ENCODE data around the gene HK3. TPM values are rescaled to one million over a fixed set of nuclear protein-coding genes. Genes with fewer than 3 reads are reported as not detected.

HK3 gene
- total and polyA plus RNA-seq, 7 experiments from 2014 or later = 0.27 to 118 (median 2.0) TPM; not detected in 1

DNA sequence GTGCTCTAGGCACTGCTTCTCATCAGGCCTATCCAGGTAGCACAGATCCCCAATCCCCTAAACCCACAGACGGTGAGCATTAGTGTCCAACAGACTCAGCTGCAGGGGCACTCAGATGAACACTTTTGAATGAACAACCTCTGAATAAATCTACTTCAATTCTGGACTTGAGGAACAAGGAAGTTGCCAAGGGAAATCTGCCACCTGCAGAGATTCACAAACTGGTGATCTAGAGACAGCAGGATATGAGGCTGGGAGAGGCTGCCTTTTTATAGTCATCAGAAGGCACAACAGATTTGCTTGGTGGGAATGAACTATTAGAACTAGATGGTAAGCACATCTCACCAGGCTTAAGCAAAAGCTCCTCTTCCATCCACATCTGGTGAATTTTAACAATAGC lies 7.0 kb upstream of the HK3 start:
- no peak overlapping the region for H3K27ac ChIP-seq (ENCODE audit: low read depth, low read length)
- Mint-ChIP-seq H3K27me3 (no peaks in the 10 kb centered on the region), H3K27ac (no peak overlapping the region), H3K4me3 (no peak overlapping the region), H3K9me3 (no peaks in the 10 kb centered on the region), H3K4me1 (peaks cover 0 to 12% (median 0%) of the 10 kb centered on the region in 7 donors), H3K36me3 (peaks cover 18 to 54% (median 32%) of the 10 kb centered on the region in 5 donors)
- H3K9me3 ChIP-seq (ENCODE audit: control insufficient read depth in 2 of 3, low read length in 3 of 3) = no peaks in the 10 kb centered on the region
- intact Hi-C loops (cut with micrococcal nuclease) = no loop called here
- H3K36me3 ChIP-seq (ENCODE audit: control insufficient read depth in 2 of 3, insufficient read depth in 3 of 3, low read length in 3 of 3) = peaks cover 13 to 77% (median 15%) of the 10 kb centered on the region in 3 experiments
- H3K27me3 ChIP-seq (ENCODE audit: control insufficient read depth in 2 of 2, insufficient read depth in 2 of 2, low read length in 2 of 2) = no peaks in the 10 kb centered on the region
- DNase-seq (no peak), ATAC-seq (no peak)
- ChIA-PET POLR2A (no interaction called here), CTCF (no interaction called here)
- H3K4me3 ChIP-seq (ENCODE audit: low read length) = no peak overlapping the region
- no peaks in the 10 kb centered on the region for H3K4me1 ChIP-seq (ENCODE audit: control insufficient read depth in 2 of 2, insufficient read depth in 2 of 2, low read length in 2 of 2)

DNA sequence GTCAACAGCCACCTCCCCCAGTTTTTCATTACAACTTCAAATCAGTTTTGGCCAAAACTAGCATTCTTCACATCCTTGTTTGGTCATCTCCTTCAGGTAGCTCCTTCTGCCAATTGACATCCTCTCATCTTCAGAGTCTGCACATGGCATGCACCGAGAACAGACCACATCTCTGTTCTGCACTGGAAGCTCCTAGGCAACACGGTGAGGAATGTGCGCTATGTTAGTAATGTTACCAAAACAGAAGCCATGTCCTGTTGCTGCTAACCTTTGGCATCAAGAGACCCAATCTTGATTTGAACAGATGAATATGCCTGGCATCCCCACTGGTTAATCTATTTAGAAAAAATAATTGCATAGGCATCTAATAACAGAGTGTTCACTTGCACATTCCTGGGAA lies 5.1 kb upstream of the HK3 start:
- Histone ChIP-seq H3K36me3 (ENCODE audit: control insufficient read depth in 2 of 3, insufficient read depth in 3 of 3, low read length in 3 of 3) (peaks cover 13 to 64% (median 15%) of the 10 kb centered on the region in 3 experiments), H3K4me1 (ENCODE audit: control insufficient read depth in 2 of 2, insufficient read depth in 2 of 2, low read length in 2 of 2) (no peaks in the 10 kb centered on the region), H3K9me3 (ENCODE audit: control insufficient read depth in 2 of 3, low read length in 3 of 3) (no peaks in the 10 kb centered on the region), H3K27ac (ENCODE audit: low read depth, low read length) (no peak overlapping the region), H3K4me3 (ENCODE audit: low read length) (no peak overlapping the region), H3K27me3 (ENCODE audit: control insufficient read depth in 2 of 2, insufficient read depth in 2 of 2, low read length in 2 of 2) (no peaks in the 10 kb centered on the region)
- H3K4me3 Mint-ChIP-seq = no peak overlapping the region
- peak overlapping the region in 2 of 9 donors; percentile 14 to 44 for H3K27ac Mint-ChIP-seq
- ChIA-PET CTCF (no interaction called here), POLR2A (no interaction called here)
- H3K36me3 Mint-ChIP-seq = peaks cover 18 to 47% (median 34%) of the 10 kb centered on the region in 5 donors
- ATAC-seq = no peak
- H3K27me3 Mint-ChIP-seq = no peaks in the 10 kb centered on the region
- intact Hi-C loops (cut with micrococcal nuclease) = no loop called here
- peaks cover 5 to 18% (median 8%) of the 10 kb centered on the region in 7 donors for H3K4me1 Mint-ChIP-seq
- DNase-seq = no peak
- no peaks in the 10 kb centered on the region for H3K9me3 Mint-ChIP-seq

- DNase-seq (no peak), ATAC-seq (no peak)
- Mint-ChIP-seq H3K27ac (peak overlapping the region in 4 of 9 donors; percentile 18 to 63 (median 40)), H3K9me3 (no peaks in the 10 kb centered on the region), H3K27me3 (peaks cover 0 to under 1% (median 0%) of the 10 kb centered on the region in 5 donors), H3K4me3 (no peak overlapping the region), H3K36me3 (peaks cover 11 to 40% (median 31%) of the 10 kb centered on the region in 5 donors), H3K4me1 (peaks cover 8 to 21% (median 13%) of the 10 kb centered on the region in 7 donors)
- no peaks in the 10 kb centered on the region for H3K27me3 ChIP-seq (ENCODE audit: control insufficient read depth in 2 of 2, insufficient read depth in 2 of 2, low read length in 2 of 2)
- H3K9me3 ChIP-seq (ENCODE audit: control insufficient read depth in 2 of 3, low read length in 3 of 3) = no peaks in the 10 kb centered on the region
- intact Hi-C loops (cut with micrococcal nuclease) = no loop called here
- H3K27ac ChIP-seq (ENCODE audit: low read depth, low read length) = no peak overlapping the region
- H3K4me1 ChIP-seq (ENCODE audit: control insufficient read depth in 2 of 2, insufficient read depth in 2 of 2, low read length in 2 of 2) = no peaks in the 10 kb centered on the region
- peaks cover 13 to 52% (median 15%) of the 10 kb centered on the region in 3 experiments for H3K36me3 ChIP-seq (ENCODE audit: control insufficient read depth in 2 of 3, insufficient read depth in 3 of 3, low read length in 3 of 3)
- ChIA-PET POLR2A (no interaction called here), CTCF (interaction anchor here (0.7 kb wide), 1 partner anchor 40 kb away, joined by 3 read pairs; no protein-coding TSS in a partner anchor)
- H3K4me3 ChIP-seq (ENCODE audit: low read length) = no peak overlapping the region
These were observed 3.9 kb upstream of the HK3 start for GRCh38 chr5:176902911-176903664.

- H3K27ac Mint-ChIP-seq = peak overlapping the region in 5 of 9 donors; percentile 8 to 63 (median 21)
- peaks cover 0 to 9% (median 0%) of the 10 kb centered on the region in 5 donors for H3K27me3 Mint-ChIP-seq
- H3K36me3 ChIP-seq (ENCODE audit: control insufficient read depth in 2 of 3, insufficient read depth in 3 of 3, low read length in 3 of 3) = peaks cover 5 to 43% (median 15%) of the 10 kb centered on the region in 3 experiments
- no peaks in the 10 kb centered on the region for H3K27me3 ChIP-seq (ENCODE audit: control insufficient read depth in 2 of 2, insufficient read depth in 2 of 2, low read length in 2 of 2)
- ATAC-seq = no peak
- CTCF ChIA-PET = no interaction called here
- intact Hi-C loops (cut with micrococcal nuclease) = no loop called here
- H3K9me3 ChIP-seq (ENCODE audit: control insufficient read depth in 2 of 3, low read length in 3 of 3) = no peaks in the 10 kb centered on the region
- no peak for DNase-seq
- POLR2A ChIA-PET = no interaction called here
- no peaks in the 10 kb centered on the region for H3K4me1 ChIP-seq (ENCODE audit: control insufficient read depth in 2 of 2, insufficient read depth in 2 of 2, low read length in 2 of 2)
- H3K27ac ChIP-seq (ENCODE audit: low read depth, low read length) = no peak overlapping the region
- H3K36me3 Mint-ChIP-seq = peaks cover 7 to 32% (median 23%) of the 10 kb centered on the region in 5 donors
- no peak overlapping the region for H3K4me3 Mint-ChIP-seq
- H3K4me1 Mint-ChIP-seq = peaks cover 8 to 21% (median 13%) of the 10 kb centered on the region in 7 donors
- H3K9me3 Mint-ChIP-seq = no peaks in the 10 kb centered on the region
- H3K4me3 ChIP-seq (ENCODE audit: low read length) = no peak overlapping the region
These were observed 3.1 kb upstream of the HK3 start for GRCh38 chr5:176902102-176902814.

DNA sequence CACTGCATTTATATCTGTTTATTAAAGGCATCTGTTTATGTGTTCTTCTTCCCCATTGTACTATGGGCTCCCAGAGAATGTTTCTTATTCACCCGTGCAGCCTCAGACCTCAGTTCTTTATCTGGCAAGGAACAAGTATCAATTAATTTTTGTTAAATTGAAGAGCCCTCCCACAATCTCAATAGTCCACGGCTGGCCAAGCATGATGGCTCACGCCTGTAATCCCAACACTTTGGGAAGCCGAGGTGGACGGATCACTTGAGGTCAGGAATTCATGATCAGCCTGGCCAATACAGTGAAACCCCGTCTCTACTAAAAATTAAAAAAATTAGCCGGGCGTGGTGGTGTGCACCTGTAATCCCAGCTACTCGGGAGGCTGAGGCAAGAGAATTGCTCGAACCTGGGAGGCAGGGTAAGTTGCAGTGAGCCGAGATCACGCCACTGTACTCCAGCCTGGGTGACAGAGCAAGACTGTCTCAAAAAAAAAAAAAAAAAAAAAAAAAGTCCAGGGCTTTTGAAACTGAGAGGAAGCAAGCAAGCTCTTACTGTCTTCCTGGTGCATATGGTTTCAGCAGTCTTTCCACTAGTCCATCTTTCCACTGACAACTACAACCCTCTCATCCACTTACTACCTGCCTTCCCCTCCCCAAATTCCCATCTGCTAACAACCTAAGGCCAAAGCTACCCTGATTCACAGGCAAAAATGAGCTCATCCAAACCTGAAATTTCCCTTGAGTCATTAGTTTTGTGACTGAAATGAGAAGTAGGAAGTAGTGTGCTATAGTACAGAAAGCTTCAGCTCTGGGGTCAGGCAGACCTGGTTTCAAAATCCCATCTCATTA lies 2.3 kb upstream of the HK3 start:
- Mint-ChIP-seq H3K9me3 (no peaks in the 10 kb centered on the region), H3K36me3 (peaks cover 7 to 27% (median 21%) of the 10 kb centered on the region in 5 donors), H3K27me3 (peaks cover 0 to 9% (median 0%) of the 10 kb centered on the region in 5 donors), H3K4me1 (peaks cover 8 to 22% (median 15%) of the 10 kb centered on the region in 7 donors), H3K27ac (peak overlapping the region in 5 of 9 donors; percentile 21 to 63 (median 25)), H3K4me3 (no peak overlapping the region)
- ChIA-PET CTCF (no interaction called here), POLR2A (no interaction called here)
- intact Hi-C loops (cut with micrococcal nuclease) = no loop called here
- Histone ChIP-seq H3K36me3 (ENCODE audit: control insufficient read depth in 2 of 3, insufficient read depth in 3 of 3, low read length in 3 of 3) (peaks cover 4 to 36% (median 14%) of the 10 kb centered on the region in 3 experiments), H3K27ac (ENCODE audit: low read depth, low read length) (no peak overlapping the region), H3K4me3 (ENCODE audit: low read length) (no peak overlapping the region), H3K4me1 (ENCODE audit: control insufficient read depth in 2 of 2, insufficient read depth in 2 of 2, low read length in 2 of 2) (no peaks in the 10 kb centered on the region), H3K27me3 (ENCODE audit: control insufficient read depth in 2 of 2, insufficient read depth in 2 of 2, low read length in 2 of 2) (no peaks in the 10 kb centered on the region), H3K9me3 (ENCODE audit: control insufficient read depth in 2 of 3, low read length in 3 of 3) (no peaks in the 10 kb centered on the region)
- ATAC-seq (peak; percentile 54), DNase-seq (no peak)

GRCh38 chr5:176900780-176901204 lies 1.6 kb upstream of the HK3 start:
- peaks cover 7 to 27% (median 19%) of the 10 kb centered on the region in 5 donors for H3K36me3 Mint-ChIP-seq
- ChIA-PET CTCF (no interaction called here), POLR2A (no interaction called here)
- peaks cover 8 to 23% (median 18%) of the 10 kb centered on the region in 7 donors for H3K4me1 Mint-ChIP-seq
- H3K36me3 ChIP-seq (ENCODE audit: control insufficient read depth in 2 of 3, insufficient read depth in 3 of 3, low read length in 3 of 3) = peaks cover 4 to 29% (median 7%) of the 10 kb centered on the region in 3 experiments
- intact Hi-C loops (cut with micrococcal nuclease) = no loop called here
- no peaks in the 10 kb centered on the region for H3K4me1 ChIP-seq (ENCODE audit: control insufficient read depth in 2 of 2, insufficient read depth in 2 of 2, low read length in 2 of 2)
- DNase-seq (no peak), ATAC-seq (no peak)
- H3K4me3 ChIP-seq (ENCODE audit: low read length) = no peak overlapping the region
- no peaks in the 10 kb centered on the region for H3K9me3 ChIP-seq (ENCODE audit: control insufficient read depth in 2 of 3, low read length in 3 of 3)
- no peak overlapping the region for H3K4me3 Mint-ChIP-seq
- H3K27me3 ChIP-seq (ENCODE audit: control insufficient read depth in 2 of 2, insufficient read depth in 2 of 2, low read length in 2 of 2) = no peaks in the 10 kb centered on the region
- peak overlapping the region in 2 of 9 donors; percentile 0 to 25 for H3K27ac Mint-ChIP-seq
- peaks cover 0 to 9% (median 0%) of the 10 kb centered on the region in 5 donors for H3K27me3 Mint-ChIP-seq
- no peaks in the 10 kb centered on the region for H3K9me3 Mint-ChIP-seq
- no peak overlapping the region for H3K27ac ChIP-seq (ENCODE audit: low read depth, low read length)

Measured in naive thymus-derived CD4-positive, alpha-beta T cell (primary cell).